Esophagus squamous epithelium (tissue), 4 donors: ENCODE measurements around the gene NUTM2D.
"Not testable (repeated sequence)": the region's sequence is repeated elsewhere in the genome, so short reads cannot be mapped to it uniquely, and the experiment has no call there.

ENCODE experiments used
- POLR2A ChIP-seq, 4 donors: fragments of 450-650 bp; IDR thresholded peaks; one replicate each; pipeline ENCODE4 v1.6.1; 2017; ENCODE audit warnings: antibody characterized with exemption in 4 of 4, mild to moderate bottlenecking in 4 of 4, moderate library complexity in 3 of 4
- TF ChIP-seq, protein P1 (sequence below), 6 experiments: fragments of 450-650 bp in 4 of 6; fragments of 200-600 bp in 2 of 6; sonication (generic) in 2 of 6; IDR thresholded peaks; one replicate each; pipeline ENCODE4 v1.5.1; 2016 to 2019; ENCODE audit warnings: antibody characterized with exemption in 6 of 6, mild to moderate bottlenecking in 4 of 6, moderate library complexity in 4 of 6

DNA sequence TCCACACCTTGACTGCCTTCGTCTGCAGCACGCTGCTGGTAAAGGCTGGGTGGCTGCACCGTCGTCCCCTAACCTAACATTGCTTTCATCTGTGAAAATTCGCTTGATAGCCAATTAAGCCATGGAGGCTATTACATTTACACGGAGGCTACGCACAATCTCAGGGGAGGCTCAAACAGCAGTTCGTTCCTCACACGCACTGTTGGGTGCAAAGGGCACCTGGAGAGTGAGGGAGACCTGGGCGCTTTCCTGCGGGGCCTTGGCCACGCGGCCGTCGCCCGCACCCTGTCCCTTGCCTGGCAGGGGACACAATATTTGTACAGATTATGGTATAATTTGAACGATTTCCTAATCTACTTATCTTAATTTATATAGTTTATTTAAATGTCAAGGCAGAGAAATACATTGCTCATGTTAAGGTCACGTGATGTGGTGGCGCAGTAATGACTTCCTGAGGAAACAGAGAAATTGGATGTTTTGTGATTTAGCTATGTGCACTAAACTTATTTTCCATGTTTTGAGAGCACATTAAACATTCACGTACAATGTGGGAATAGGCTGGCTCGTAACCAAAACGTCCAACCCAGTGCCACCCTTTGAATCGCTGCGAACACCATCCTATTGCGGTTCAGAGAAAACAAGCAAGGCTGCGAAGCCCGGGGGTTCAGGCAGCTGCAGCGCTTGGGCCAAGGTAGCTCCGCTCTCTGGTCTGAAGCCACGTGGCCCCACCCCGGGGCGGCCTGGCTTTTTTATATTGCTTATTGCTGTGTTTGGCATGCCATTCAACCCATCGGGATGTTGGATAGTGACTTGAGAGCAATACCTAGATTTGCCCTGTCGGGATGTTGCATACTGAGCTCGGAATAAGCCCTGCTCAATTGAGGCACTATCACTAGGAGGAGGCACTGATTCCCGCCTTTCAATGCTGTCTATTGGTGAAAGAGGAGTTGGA is 50.2 kb downstream of the NUTM2D start:
- TF ChIP-seq POLR2A (IDR thresholded peaks at IDR 0.05), result not testable (repeated sequence)
- TF ChIP-seq, protein P1, sequence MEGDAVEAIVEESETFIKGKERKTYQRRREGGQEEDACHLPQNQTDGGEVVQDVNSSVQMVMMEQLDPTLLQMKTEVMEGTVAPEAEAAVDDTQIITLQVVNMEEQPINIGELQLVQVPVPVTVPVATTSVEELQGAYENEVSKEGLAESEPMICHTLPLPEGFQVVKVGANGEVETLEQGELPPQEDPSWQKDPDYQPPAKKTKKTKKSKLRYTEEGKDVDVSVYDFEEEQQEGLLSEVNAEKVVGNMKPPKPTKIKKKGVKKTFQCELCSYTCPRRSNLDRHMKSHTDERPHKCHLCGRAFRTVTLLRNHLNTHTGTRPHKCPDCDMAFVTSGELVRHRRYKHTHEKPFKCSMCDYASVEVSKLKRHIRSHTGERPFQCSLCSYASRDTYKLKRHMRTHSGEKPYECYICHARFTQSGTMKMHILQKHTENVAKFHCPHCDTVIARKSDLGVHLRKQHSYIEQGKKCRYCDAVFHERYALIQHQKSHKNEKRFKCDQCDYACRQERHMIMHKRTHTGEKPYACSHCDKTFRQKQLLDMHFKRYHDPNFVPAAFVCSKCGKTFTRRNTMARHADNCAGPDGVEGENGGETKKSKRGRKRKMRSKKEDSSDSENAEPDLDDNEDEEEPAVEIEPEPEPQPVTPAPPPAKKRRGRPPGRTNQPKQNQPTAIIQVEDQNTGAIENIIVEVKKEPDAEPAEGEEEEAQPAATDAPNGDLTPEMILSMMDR (IDR thresholded peaks at IDR 0.05), result not testable (repeated sequence)
